GM12865 (cell line): ENCODE results near the gene FAM117B.

Source experiments
- DNase-seq: peaks from one replicate; pipeline ENCODE4 v3.0.0; 2010; ENCODE audit warnings: low read depth
- H3K4me3 ChIP-seq: 2 replicates; pipeline ENCODE4 v1.5.1; 2011; ENCODE audit warnings: mild to moderate bottlenecking, low read depth, low read length, control low read depth
- CTCF ChIP-seq: IDR thresholded peaks from 2 replicates; pipeline ENCODE4 v1.5.1; 2011; ENCODE audit warnings: low read length, control low read depth, low read depth, inconsistent platforms; ENCODE audit not compliant: insufficient read depth; ENCODE audit errors: missing control alignments

Gene FAM117B

GRCh38 chr2:202681688-202682205 is 47.0 kb downstream of the FAM117B start:
- no peak overlapping the region for H3K4me3 ChIP-seq
- no peak for TF ChIP-seq CTCF
- no peak for DNase-seq

GRCh38 chr2:202682274-202682673 is 47.5 kb downstream of the FAM117B start:
- no peak for DNase-seq
- H3K4me3 ChIP-seq = no peak overlapping the region
- no peak for TF ChIP-seq CTCF

DNA sequence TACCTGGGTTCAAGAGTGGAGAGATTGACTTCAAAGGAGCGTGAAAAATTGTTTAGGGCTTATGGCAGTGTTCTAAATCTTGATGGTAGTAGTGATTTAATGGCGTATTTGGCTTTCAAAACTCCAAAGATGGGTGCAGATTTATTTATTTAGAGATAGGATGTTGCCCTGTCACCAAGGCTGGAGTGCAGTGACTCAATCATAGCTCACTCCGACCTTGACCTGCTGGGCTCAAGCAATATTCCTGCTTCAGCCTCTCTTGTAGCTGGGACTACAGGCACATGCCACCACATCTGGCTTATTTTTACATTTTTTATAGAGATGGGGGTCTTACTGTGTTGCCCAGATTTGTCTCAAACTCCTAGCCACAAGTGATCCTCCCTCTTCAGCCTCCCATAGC is 52.5 kb downstream of the FAM117B start:
- no peak for TF ChIP-seq CTCF
- H3K4me3 ChIP-seq = no peak overlapping the region

DNA sequence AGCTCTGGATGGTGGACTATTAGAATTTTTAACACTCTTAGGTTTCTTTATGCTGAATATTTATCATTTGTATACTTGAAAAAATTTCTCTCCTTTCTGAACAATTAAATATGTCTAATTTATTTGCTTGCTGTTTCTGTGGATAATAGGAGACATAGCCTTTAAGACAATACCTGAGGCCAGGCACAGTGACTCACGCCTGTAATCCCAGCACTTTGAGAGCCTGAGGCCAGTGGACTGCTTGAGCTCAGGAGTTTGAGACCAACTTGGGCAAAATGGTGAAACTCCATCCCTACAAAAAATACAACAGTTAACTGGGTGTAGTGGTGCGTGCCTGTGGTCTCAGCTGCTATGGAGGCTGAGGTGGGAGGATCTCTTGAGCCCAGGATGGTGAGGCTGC is 54.7 kb downstream of the FAM117B start:
- no peak for TF ChIP-seq CTCF
- DNase-seq = no peak
- no peak overlapping the region for H3K4me3 ChIP-seq

More for the DNA sequence above, 52.5 kb downstream of the FAM117B start:
- no peak for DNase-seq

- no peak overlapping the region for H3K4me3 ChIP-seq
- DNase-seq = no peak
- no peak for TF ChIP-seq CTCF
These were observed 55.1 kb downstream of the FAM117B start for GRCh38 chr2:202689898-202690297.

DNA sequence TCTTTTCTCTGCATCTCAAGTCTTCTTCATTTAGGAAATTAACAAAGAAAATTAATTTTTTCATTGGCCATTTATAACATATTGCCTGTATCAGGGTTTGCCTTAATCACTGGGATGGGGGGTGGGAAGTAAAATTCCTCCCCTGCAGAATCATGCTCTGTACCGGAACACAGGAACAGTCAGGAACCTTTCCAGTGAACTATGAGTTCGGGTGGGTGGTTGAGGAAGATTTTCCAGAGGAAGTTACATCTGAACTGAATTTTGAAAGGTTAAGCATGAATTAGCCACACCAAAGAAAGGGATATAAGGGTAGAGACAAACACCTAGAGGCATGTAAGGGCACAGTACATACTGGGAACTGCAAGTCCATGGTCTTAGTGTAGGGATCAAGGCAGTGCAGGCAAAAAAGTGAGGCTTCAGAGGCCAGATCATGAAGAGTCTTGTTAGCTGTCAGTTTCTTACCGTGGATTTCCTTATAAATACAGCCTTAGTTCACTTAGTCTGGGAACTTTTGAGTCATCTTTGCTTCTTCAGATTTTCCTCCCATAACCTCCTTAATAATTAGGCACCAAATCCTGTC is 55.6 kb downstream of the FAM117B start:
- no peak for TF ChIP-seq CTCF
- no peak overlapping the region for H3K4me3 ChIP-seq
- DNase-seq = no peak

DNA sequence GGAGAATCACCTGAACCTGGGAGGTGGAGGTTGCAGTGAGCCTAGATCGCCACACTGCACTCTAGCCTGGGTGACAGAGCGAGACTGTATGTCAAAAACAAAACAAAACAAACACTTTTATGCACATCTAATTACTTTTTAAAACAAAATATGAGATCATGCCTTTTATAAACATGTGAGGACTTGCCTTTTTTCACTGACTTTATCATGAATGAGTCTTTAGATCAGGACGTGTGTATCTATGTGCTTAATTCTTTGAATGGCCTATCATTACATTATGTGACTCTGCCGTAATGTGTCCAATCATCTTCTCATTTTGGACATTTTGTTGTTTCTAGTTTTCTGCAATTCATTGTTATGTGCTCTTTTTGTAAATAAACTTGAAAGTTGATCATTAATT is 58.7 kb downstream of the FAM117B start:
- H3K4me3 ChIP-seq = no peak overlapping the region
- TF ChIP-seq CTCF = no peak
- DNase-seq = no peak
